ENCODE data around the gene EFNA3. TPM values are rescaled to one million over a fixed set of nuclear protein-coding genes. Genes with fewer than 3 reads are reported as not detected.
A peak's percentile ranks its signal among the peaks of the same experiment; 100 is the strongest.

Gene EFNA3
- polyA plus RNA-seq, 3 donors, result 0.45 to 1.7 (median 0.92) TPM

DNA sequence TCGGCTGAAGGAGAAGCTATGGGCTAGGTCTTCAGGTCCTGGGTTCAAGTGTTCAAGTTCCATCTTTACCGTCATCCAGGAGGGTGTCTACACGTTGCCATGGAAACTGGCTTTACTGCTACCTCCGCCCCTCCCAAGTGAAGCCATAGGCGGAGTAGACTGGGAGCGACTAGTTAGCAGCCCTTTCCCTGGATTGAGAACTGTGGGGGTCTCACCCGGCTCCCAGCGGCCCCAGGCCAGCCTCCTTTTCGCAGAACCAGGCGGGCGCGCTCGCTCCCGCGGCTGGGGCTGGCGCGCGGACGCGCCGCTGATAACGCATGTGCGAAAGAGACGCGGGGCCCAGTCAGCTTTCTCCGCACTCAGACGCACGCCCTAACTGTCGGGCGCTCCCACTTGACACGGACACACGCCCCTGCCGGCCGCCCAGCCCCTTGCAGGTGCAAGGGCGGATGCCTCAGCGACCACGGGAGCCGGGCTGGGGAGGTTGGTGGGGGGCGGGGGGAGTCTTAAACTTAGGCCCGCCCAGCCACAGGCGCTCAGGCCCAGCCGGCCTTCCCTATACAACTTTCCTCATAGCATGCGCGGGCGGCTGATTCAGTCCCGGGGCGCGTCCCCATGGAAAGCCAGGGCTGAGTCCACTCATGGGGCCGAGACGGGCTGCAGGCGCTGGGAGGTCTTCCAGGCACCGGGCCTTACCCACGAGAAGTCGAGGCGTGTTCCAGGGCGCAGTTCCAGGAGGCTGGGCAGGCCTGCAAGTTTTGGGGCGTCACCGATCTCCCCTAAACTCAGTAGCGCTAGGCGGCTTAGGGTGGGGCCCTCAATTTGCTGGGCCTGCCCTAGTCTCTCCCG lies 7.7 kb upstream of the EFNA3 start:
- no peak overlapping the region for H3K27ac ChIP-seq (ENCODE audit: low read depth in 1 of 2, low read length in 2 of 2)
- 6% methylated on average over 54 of the region's 61 CpGs for WGBS (ENCODE audit: insufficient coverage)
- intact Hi-C loops (cut with micrococcal nuclease), result no loop called here
- H4K20me1 ChIP-seq (ENCODE audit: insufficient read depth, low read length), result peaks cover 21% of the 10 kb centered on the region
- peak overlapping the region; percentile 40 for H3K9ac ChIP-seq (ENCODE audit: insufficient read depth, low read length, poor library complexity, severe bottlenecking)
- peak overlapping the region; percentile 15 to 75 (median 36) for H3K4me3 ChIP-seq (replicated peaks in 1 of 3; ENCODE audit: low read depth in 2 of 3, low read length in 3 of 3)
- H3K79me2 ChIP-seq (ENCODE audit: insufficient read depth, low read length), result no peaks in the 10 kb centered on the region
- Mint-ChIP-seq H3K4me1 (peaks cover 27% of the 10 kb centered on the region), H3K9me3 (peaks cover 0 to 2% (median 0%) of the 10 kb centered on the region in 7 donors), H3K36me3 (peaks cover 34 to 36% of the 10 kb centered on the region in 2 donors), H3K27me3 (ENCODE audit: low read depth in 3 of 3) (peaks cover 11 to 24% (median 18%) of the 10 kb centered on the region in 3 donors), H3K4me3 (peak overlapping the region; percentile 60 to 90), H3K27ac (peak overlapping the region in 2 of 7 donors; percentile 54 to 81)
- peaks cover 27 to 34% of the 10 kb centered on the region in 2 donors for H3K4me1 ChIP-seq (ENCODE audit: control insufficient read depth in 1 of 2, insufficient read depth in 2 of 2, low read length in 2 of 2)
- H2AFZ ChIP-seq (ENCODE audit: insufficient read depth, low read depth, low read length, poor library complexity, severe bottlenecking), result peak overlapping the region; percentile 78
- peak; percentile 64 to 79 (median 69) for DNase-seq
- no peaks in the 10 kb centered on the region for H3K9me3 ChIP-seq (replicated peaks in 1 of 2; ENCODE audit: control insufficient read depth in 1 of 2, insufficient read depth in 1 of 2, low read length in 2 of 2)
- peaks cover 5 to 32% of the 10 kb centered on the region in 2 donors for H3K36me3 ChIP-seq (replicated peaks in 1 of 2; ENCODE audit: control insufficient read depth in 1 of 2, insufficient read depth in 2 of 2, low read length in 2 of 2)
- H3K27me3 ChIP-seq (ENCODE audit: control insufficient read depth in 2 of 2, insufficient read depth in 2 of 2, low read length in 2 of 2), result peaks cover 0 to 15% of the 10 kb centered on the region in 2 donors
- peak overlapping the region; percentile 95 for H3K4me2 ChIP-seq (replicated peaks; ENCODE audit: extremely low read depth, low read length, poor library complexity, severe bottlenecking)
- TF ChIP-seq, protein P1, sequence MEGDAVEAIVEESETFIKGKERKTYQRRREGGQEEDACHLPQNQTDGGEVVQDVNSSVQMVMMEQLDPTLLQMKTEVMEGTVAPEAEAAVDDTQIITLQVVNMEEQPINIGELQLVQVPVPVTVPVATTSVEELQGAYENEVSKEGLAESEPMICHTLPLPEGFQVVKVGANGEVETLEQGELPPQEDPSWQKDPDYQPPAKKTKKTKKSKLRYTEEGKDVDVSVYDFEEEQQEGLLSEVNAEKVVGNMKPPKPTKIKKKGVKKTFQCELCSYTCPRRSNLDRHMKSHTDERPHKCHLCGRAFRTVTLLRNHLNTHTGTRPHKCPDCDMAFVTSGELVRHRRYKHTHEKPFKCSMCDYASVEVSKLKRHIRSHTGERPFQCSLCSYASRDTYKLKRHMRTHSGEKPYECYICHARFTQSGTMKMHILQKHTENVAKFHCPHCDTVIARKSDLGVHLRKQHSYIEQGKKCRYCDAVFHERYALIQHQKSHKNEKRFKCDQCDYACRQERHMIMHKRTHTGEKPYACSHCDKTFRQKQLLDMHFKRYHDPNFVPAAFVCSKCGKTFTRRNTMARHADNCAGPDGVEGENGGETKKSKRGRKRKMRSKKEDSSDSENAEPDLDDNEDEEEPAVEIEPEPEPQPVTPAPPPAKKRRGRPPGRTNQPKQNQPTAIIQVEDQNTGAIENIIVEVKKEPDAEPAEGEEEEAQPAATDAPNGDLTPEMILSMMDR (IDR thresholded peaks at IDR 0.05), result peak; percentile 62

DNA sequence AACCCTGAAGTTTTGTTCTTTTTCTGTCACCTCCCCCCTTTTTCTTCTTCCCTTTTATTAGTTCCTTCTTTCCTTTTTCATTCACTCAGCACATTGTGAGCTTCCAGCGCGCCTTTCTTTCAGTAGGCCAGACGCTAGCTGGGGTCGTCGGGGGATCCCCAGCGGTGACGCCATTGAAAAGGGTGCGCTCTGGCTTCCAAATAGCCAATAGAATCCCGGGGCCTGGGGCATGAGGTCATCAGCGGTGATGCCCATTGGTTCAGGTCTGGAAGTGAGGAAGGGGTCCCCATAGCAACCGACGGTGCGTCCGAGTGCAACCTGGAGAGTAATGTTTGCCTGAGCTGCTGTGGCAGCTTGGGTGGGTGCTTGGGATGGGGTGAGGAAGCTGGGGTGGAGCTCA lies 6.9 kb upstream of the EFNA3 start:
- Histone ChIP-seq H3K4me3 (replicated peaks in 1 of 3; ENCODE audit: low read depth in 2 of 3, low read length in 3 of 3) (peak overlapping the region in 1 of 3 experiments; percentile 75), H3K9ac (ENCODE audit: insufficient read depth, low read length, poor library complexity, severe bottlenecking) (peak overlapping the region; percentile 40), H2AFZ (ENCODE audit: insufficient read depth, low read depth, low read length, poor library complexity, severe bottlenecking) (peak overlapping the region; percentile 78), H3K4me1 (ENCODE audit: control insufficient read depth in 1 of 2, insufficient read depth in 2 of 2, low read length in 2 of 2) (peaks cover 27 to 34% of the 10 kb centered on the region in 2 donors), H4K20me1 (ENCODE audit: insufficient read depth, low read length) (peaks cover 14% of the 10 kb centered on the region), H3K36me3 (replicated peaks in 1 of 2; ENCODE audit: control insufficient read depth in 1 of 2, insufficient read depth in 2 of 2, low read length in 2 of 2) (peaks cover 3 to 26% of the 10 kb centered on the region in 2 donors), H3K79me2 (ENCODE audit: insufficient read depth, low read length) (no peaks in the 10 kb centered on the region), H3K4me2 (replicated peaks; ENCODE audit: extremely low read depth, low read length, poor library complexity, severe bottlenecking) (peak overlapping the region; percentile 95), H3K9me3 (replicated peaks in 1 of 2; ENCODE audit: control insufficient read depth in 1 of 2, insufficient read depth in 1 of 2, low read length in 2 of 2) (no peaks in the 10 kb centered on the region), H3K27me3 (ENCODE audit: control insufficient read depth in 2 of 2, insufficient read depth in 2 of 2, low read length in 2 of 2) (peaks cover 0 to 19% of the 10 kb centered on the region in 2 donors), H3K27ac (ENCODE audit: low read depth in 1 of 2, low read length in 2 of 2) (no peak overlapping the region)
- TF ChIP-seq, protein P1 (IDR thresholded peaks at IDR 0.05), result no peak
- no peak for DNase-seq
- Mint-ChIP-seq H3K9me3 (peaks cover 0 to 2% (median 0%) of the 10 kb centered on the region in 7 donors), H3K27me3 (ENCODE audit: low read depth in 3 of 3) (peaks cover 9 to 24% (median 18%) of the 10 kb centered on the region in 3 donors), H3K4me3 (peak overlapping the region; percentile 60 to 90), H3K36me3 (peaks cover 26 to 29% of the 10 kb centered on the region in 2 donors), H3K27ac (peak overlapping the region in 3 of 7 donors; percentile 55 to 81 (median 69)), H3K4me1 (peaks cover 27% of the 10 kb centered on the region)
- 62% methylated on average over 11 of the region's 14 CpGs for WGBS (ENCODE audit: insufficient coverage)
- intact Hi-C loops (cut with micrococcal nuclease), result no loop called here

Data from CD14-positive monocyte (primary cell).